Body of pancreas (tissue), 4 donors: ENCODE measurements around the gene RUFY3. TPM values are rescaled to one million over a fixed set of nuclear protein-coding genes. Genes with fewer than 3 reads are reported as not detected.

Experiments used
- ATAC-seq: fragments of 150-250 bp; one replicate; pipeline ENCODE4 v1.9.1; 2016
- DNase-seq, 4 donors: peaks; one replicate each; pipeline ENCODE4 v3.0.0-alpha.2; 2019
- H3K27ac ChIP-seq, 4 donors: fragments of 200-600 bp; sonication (generic); 1 replicate in 3 of 4; 2 replicates in 1 of 4; pipeline versions ENCODE4 v1.5.1 to v1.6.1; 2016 to 2019; ENCODE audit warnings: mild to moderate bottlenecking in 1 of 4, mixed read lengths in 1 of 4, moderate library complexity in 1 of 4
- H3K27me3 ChIP-seq, 2 donors: fragments of 200-600 bp; sonication (generic); one replicate each; pipeline ENCODE4 v1.6.0; 2016; ENCODE audit warnings: mild to moderate bottlenecking in 1 of 2
- H3K36me3 ChIP-seq, 2 donors: fragments of 200-600 bp; sonication (generic); replicated peaks in 1 of 2; 2 replicates each; pipeline ENCODE4 v1.5.1; 2016; ENCODE audit warnings: low read depth in 2 of 2; ENCODE audit not compliant: insufficient read depth in 1 of 2
- H3K4me1 ChIP-seq: fragments of 200-600 bp; sonication (generic); one replicate; pipeline ENCODE4 v1.6.0; 2016
- H3K4me3 ChIP-seq, 2 donors: fragments of 200-600 bp; sonication (generic); 1 replicate in 1 of 2; 2 replicates in 1 of 2; pipeline ENCODE4 v1.5.1; 2016 to 2019
- H3K9me3 ChIP-seq, 3 donors: fragments of 200-600 bp; sonication (generic); 1 replicate in 2 of 3; 2 replicates in 1 of 3; pipeline ENCODE4 v1.5.1; 2016
- CTCF ChIP-seq, 7 experiments: fragments of 450-650 bp in 4 of 7; fragments of 200-600 bp in 3 of 7; sonication (generic) in 3 of 7; IDR thresholded peaks; one replicate each; pipeline ENCODE4 v1.5.1; 2016 to 2019; ENCODE audit warnings: antibody characterized with exemption in 7 of 7
- POLR2A ChIP-seq, 3 donors: fragments of 450-650 bp; IDR thresholded peaks; one replicate each; pipeline ENCODE4 v1.6.1; 2016; ENCODE audit warnings: antibody characterized with exemption in 3 of 3, mild to moderate bottlenecking in 2 of 3
- WGBS, 2 donors: methylation state at CpG; one replicate each; pipeline ENCODE4 v1.1.5; 2017; 5-methylcytosine and 5-hydroxymethylcytosine counted together
- intact Hi-C: fragments of 100-400 bp; cut with DNase I; formaldehyde crosslinking; loops from one replicate; pipeline ENCODE4 v1.15.1; 2023
- total RNA-seq, 2 donors: library from RNA; depleted of rRNA; stranded (reverse); fragments of >200 nt; gene quantifications; one replicate each; pipeline ENCODE4 v1.1.0, GENCODE V29; 2016

RUFY3 gene
- total RNA-seq, 2 donors from 2014 or later, result 46.4 to 62.6 TPM

GRCh38 chr4:70712604-70713452 lies 8.9 kb upstream of the RUFY3 start:
- no peak for DNase-seq
- TF ChIP-seq POLR2A (IDR thresholded peaks at IDR 0.05) (no peak), CTCF (IDR thresholded peaks at IDR 0.05) (no peak)
- H3K36me3 ChIP-seq, result no peaks in the 10 kb centered on the region
- H3K4me3 ChIP-seq, result no peak overlapping the region
- WGBS, 2 donors, result 83 to 92% methylated on average over 7 of the region's 7 CpGs
- intact Hi-C loops, result no loop called here
- H3K27me3 ChIP-seq, result no peaks in the 10 kb centered on the region
- no peak overlapping the region for H3K27ac ChIP-seq
- no peak for ATAC-seq
- H3K4me1 ChIP-seq, result peaks cover 46% of the 10 kb centered on the region
- no peaks in the 10 kb centered on the region for H3K9me3 ChIP-seq

- TF ChIP-seq POLR2A (IDR thresholded peaks at IDR 0.05) (no peak), CTCF (IDR thresholded peaks at IDR 0.05) (no peak)
- DNase-seq (no peak), ATAC-seq (no peak)
- Histone ChIP-seq H3K9me3 (no peaks in the 10 kb centered on the region), H3K4me1 (peaks cover 41% of the 10 kb centered on the region), H3K27me3 (no peaks in the 10 kb centered on the region), H3K27ac (no peak overlapping the region), H3K4me3 (no peak overlapping the region), H3K36me3 (no peaks in the 10 kb centered on the region)
- intact Hi-C loops, result no loop called here
- 48 to 59% methylated on average over 7 of the region's 7 CpGs for WGBS, 2 donors
Measured at GRCh38 chr4:70713453-70714078, 8.2 kb upstream of the RUFY3 start.

GRCh38 chr4:70714079-70714887 lies 7.5 kb upstream of the RUFY3 start:
- WGBS, 2 donors, result 55 to 61% methylated on average over 5 of the region's 5 CpGs
- Histone ChIP-seq H3K4me1 (peaks cover 41% of the 10 kb centered on the region), H3K9me3 (no peaks in the 10 kb centered on the region), H3K4me3 (no peak overlapping the region), H3K27me3 (no peaks in the 10 kb centered on the region), H3K36me3 (no peaks in the 10 kb centered on the region), H3K27ac (no peak overlapping the region)
- peak; percentile 70 for ATAC-seq
- no peak for TF ChIP-seq CTCF (IDR thresholded peaks at IDR 0.05)
- TF ChIP-seq POLR2A (IDR thresholded peaks at IDR 0.05), result no peak
- intact Hi-C loops, result no loop called here
- DNase-seq, result peak in 3 of 4 donors; percentile 28 to 58 (median 31)

GRCh38 chr4:70715097-70715496 lies 6.7 kb upstream of the RUFY3 start:
- ATAC-seq (no peak), DNase-seq (no peak)
- no peaks in the 10 kb centered on the region for H3K36me3 ChIP-seq
- no peak overlapping the region for H3K27ac ChIP-seq
- TF ChIP-seq POLR2A (IDR thresholded peaks at IDR 0.05) (no peak), CTCF (IDR thresholded peaks at IDR 0.05) (no peak)
- no peak overlapping the region for H3K4me3 ChIP-seq
- no peaks in the 10 kb centered on the region for H3K27me3 ChIP-seq
- intact Hi-C loops, result no loop called here
- H3K9me3 ChIP-seq, result no peaks in the 10 kb centered on the region
- 82% methylated on average over 5 to 6 of the region's 6 CpGs for WGBS, 2 donors
- peaks cover 39% of the 10 kb centered on the region for H3K4me1 ChIP-seq
